Measurements from ENCODE around the gene POR. TPM values are rescaled to one million over a fixed set of nuclear protein-coding genes. Genes with fewer than 3 reads are reported as not detected.

Gene POR
- total RNA-seq, 4 donors from 2014 or later, result 66.6 to 244 (median 107) TPM

GRCh38 chr7:75968012-75968411 lies 53.1 kb downstream of the POR start:
- Histone ChIP-seq H3K27me3 (no peaks in the 10 kb centered on the region), H3K4me3 (no peak overlapping the region), H3K36me3 (peaks cover 0 to 32% (median 0%) of the 10 kb centered on the region in 3 donors), H3K27ac (peak overlapping the region in 3 of 4 donors; percentile 38 to 83 (median 75)), H3K4me1 (peaks cover 0 to 80% (median 30%) of the 10 kb centered on the region in 4 donors), H3K9me3 (no peaks in the 10 kb centered on the region)
- WGBS, 2 donors, result 64 to 85% methylated on average over 8 to 9 of the region's 10 CpGs
- TF ChIP-seq, protein P1, sequence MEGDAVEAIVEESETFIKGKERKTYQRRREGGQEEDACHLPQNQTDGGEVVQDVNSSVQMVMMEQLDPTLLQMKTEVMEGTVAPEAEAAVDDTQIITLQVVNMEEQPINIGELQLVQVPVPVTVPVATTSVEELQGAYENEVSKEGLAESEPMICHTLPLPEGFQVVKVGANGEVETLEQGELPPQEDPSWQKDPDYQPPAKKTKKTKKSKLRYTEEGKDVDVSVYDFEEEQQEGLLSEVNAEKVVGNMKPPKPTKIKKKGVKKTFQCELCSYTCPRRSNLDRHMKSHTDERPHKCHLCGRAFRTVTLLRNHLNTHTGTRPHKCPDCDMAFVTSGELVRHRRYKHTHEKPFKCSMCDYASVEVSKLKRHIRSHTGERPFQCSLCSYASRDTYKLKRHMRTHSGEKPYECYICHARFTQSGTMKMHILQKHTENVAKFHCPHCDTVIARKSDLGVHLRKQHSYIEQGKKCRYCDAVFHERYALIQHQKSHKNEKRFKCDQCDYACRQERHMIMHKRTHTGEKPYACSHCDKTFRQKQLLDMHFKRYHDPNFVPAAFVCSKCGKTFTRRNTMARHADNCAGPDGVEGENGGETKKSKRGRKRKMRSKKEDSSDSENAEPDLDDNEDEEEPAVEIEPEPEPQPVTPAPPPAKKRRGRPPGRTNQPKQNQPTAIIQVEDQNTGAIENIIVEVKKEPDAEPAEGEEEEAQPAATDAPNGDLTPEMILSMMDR (IDR thresholded peaks at IDR 0.05), result no peak
- no peak for TF ChIP-seq EP300 (IDR thresholded peaks at IDR 0.05)
- TF ChIP-seq POLR2A (IDR thresholded peaks at IDR 0.05), result no peak
- DNase-seq (ENCODE audit: low spot score in 2 of 2), result no peak

DNA sequence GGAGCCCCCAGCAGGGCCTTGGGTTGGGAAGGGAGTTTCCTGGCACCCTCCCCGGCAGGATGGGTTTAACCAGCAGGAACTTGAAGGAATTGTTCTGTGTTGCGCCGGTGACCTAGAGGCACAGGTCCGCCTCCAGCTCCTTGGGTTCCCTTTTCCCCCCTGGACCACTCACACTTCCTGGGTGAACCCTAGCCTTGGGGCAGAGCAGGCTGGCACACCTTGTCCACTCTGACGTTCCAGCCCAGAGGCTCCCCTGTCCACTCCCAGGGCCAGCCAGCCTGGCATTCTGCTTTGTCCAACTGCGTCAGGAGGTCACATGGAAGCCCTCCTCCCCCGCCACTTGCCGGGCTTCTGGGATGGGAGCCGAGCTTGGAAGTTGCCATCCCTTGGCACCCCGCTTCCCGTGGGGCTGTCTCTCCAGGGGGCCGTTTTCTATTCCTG lies 53.6 kb downstream of the POR start:
- no peak overlapping the region for H3K4me3 ChIP-seq
- no peak for DNase-seq (ENCODE audit: low spot score in 2 of 2)
- H3K27ac ChIP-seq, result peak overlapping the region in 3 of 4 donors; percentile 5 to 83 (median 75)
- peaks cover 0 to 38% (median 0%) of the 10 kb centered on the region in 3 donors for H3K36me3 ChIP-seq
- no peaks in the 10 kb centered on the region for H3K27me3 ChIP-seq
- TF ChIP-seq EP300 (IDR thresholded peaks at IDR 0.05) (no peak), POLR2A (IDR thresholded peaks at IDR 0.05) (no peak)
- TF ChIP-seq, protein P1 (IDR thresholded peaks at IDR 0.05), result no peak
- H3K9me3 ChIP-seq, result no peaks in the 10 kb centered on the region
- H3K4me1 ChIP-seq, result peaks cover 0 to 74% (median 27%) of the 10 kb centered on the region in 4 donors
- WGBS, 2 donors, result 65 to 76% methylated on average over 10 to 12 of the region's 12 CpGs

DNA sequence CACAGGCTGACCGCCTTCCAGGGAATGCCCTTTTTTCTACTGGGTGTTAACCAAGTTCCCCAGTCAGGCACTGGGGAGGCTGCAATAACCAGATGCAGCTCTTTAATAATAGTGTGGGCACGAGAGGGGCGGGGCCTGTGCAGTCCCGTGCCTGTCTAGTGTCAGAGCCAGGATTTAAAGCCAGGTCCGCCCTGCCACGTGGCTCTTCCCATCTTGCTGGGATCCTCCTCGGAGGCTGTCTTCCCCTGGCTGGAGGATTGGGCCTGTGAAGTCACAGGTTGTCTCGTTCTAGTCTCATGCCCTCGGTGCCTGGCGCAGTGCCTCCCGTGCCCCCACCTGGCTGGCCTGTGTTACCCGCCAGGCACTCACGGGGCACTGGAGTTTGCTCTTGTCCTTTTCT lies 54.2 kb downstream of the POR start:
- Histone ChIP-seq H3K4me3 (no peak overlapping the region), H3K36me3 (peaks cover 0 to 44% (median 0%) of the 10 kb centered on the region in 3 donors), H3K9me3 (no peaks in the 10 kb centered on the region), H3K27ac (peak overlapping the region in 3 of 4 donors; percentile 5 to 83 (median 75)), H3K4me1 (peaks cover 0 to 70% (median 26%) of the 10 kb centered on the region in 4 donors), H3K27me3 (no peaks in the 10 kb centered on the region)
- WGBS, 2 donors, result 73 to 77% methylated on average over 8 to 13 of the region's 13 CpGs
- no peak for DNase-seq (ENCODE audit: low spot score in 2 of 2)
- TF ChIP-seq EP300 (IDR thresholded peaks at IDR 0.05), result no peak
- no peak for TF ChIP-seq POLR2A (IDR thresholded peaks at IDR 0.05)
- TF ChIP-seq, protein P1 (IDR thresholded peaks at IDR 0.05), result no peak

DNA sequence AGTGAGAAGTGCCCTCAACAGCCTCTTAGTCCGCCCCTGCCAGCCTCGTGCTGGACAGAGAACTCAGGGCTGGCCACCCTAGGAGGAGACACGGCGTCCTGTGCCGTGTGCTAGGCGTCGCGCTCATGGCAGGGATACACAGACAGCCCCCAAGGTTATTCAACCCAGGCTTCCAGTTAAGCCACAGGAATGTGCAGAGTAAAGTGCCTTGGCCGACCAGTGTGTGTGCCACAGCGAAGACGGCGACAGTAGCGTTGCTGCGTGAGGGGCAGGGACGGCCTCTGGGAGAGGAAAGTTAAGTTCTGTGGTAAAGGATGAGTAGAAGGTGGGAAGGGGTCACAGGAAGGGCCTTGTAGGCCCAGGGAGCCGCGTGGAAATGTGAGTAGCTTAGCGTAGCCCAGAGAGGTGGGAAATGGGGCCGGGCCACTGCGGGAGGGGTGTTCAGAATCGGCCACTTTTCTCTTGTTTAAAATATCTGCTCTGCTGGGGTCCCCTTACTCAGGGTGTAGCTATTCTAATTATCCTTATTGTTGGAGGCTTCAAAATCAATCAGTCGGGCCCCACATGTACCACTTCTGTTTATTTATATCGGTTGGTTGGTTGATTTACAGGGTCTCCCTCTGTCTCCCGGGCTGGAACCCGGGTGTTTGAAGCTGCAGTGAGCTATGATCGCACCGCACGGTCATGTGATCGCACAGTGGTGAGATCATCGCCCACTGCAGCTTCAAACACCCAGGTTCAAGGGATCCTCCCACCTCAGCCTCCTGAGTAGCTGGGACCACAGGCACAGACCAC lies 54.9 kb downstream of the POR start:
- H3K9me3 ChIP-seq, result no peaks in the 10 kb centered on the region
- 88 to 91% methylated on average over 30 of the region's 30 CpGs for WGBS, 2 donors
- DNase-seq (ENCODE audit: low spot score in 2 of 2), result no peak
- peak overlapping the region in 2 of 4 donors; percentile 5 to 83 for H3K27ac ChIP-seq
- no peak overlapping the region for H3K4me3 ChIP-seq
- H3K4me1 ChIP-seq, result peaks cover 0 to 69% (median 26%) of the 10 kb centered on the region in 4 donors
- H3K36me3 ChIP-seq, result peaks cover 0 to 47% (median 0%) of the 10 kb centered on the region in 3 donors
- TF ChIP-seq EP300 (IDR thresholded peaks at IDR 0.05), result no peak
- TF ChIP-seq, protein P1 (IDR thresholded peaks at IDR 0.05), result no peak
- TF ChIP-seq POLR2A (IDR thresholded peaks at IDR 0.05), result no peak
- no peaks in the 10 kb centered on the region for H3K27me3 ChIP-seq
